NCI-H69 (cell line): ENCODE measurements around the gene GRIK4.

Experiments used
- DNase-seq: peaks from one replicate; lab custom pipeline; 2025; lab: John Stamatoyannopoulos, UW

GRIK4 gene

DNA sequence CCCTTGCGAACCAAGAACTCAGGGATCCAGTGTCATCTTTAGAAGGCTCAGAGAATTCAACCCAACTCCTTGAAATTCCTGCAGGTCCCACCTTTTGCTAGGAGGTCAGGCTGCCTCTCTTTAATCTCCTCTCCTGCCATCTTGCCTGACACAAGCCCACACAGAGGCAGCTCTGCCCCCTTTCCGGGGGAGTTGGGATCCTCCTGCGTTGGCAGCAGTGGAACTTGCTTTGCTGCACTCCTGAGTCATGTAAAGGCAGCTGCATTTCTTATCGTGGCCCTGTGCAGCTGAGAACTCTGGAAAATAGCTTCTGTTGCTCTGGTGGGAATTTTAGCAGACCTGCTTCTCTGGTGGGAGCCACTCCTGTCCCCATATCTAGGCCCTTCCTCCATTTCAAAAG, 370.0 kb downstream of the GRIK4 start:
- DNase-seq: no peak

DNA sequence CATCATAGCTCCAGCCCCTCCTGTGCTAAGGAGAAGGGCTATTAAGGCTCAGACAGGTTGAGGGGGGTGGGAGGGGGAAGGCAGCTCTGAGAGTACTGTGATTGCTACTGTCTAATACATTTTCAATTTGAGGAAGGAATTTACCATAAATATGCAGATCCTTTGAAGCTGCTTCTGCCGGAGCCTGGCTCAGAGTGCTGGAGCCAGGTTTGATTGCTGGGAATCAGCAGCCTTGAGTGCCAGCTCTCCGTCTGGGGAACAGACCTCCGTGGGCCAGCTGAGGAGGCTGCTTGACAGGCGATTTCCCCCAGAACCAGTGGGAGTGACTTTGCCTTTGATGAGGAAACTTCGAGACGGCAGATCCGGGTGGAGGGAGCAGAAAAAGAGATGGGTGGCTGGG, 370.6 kb downstream of the GRIK4 start:
- DNase-seq: no peak

DNA sequence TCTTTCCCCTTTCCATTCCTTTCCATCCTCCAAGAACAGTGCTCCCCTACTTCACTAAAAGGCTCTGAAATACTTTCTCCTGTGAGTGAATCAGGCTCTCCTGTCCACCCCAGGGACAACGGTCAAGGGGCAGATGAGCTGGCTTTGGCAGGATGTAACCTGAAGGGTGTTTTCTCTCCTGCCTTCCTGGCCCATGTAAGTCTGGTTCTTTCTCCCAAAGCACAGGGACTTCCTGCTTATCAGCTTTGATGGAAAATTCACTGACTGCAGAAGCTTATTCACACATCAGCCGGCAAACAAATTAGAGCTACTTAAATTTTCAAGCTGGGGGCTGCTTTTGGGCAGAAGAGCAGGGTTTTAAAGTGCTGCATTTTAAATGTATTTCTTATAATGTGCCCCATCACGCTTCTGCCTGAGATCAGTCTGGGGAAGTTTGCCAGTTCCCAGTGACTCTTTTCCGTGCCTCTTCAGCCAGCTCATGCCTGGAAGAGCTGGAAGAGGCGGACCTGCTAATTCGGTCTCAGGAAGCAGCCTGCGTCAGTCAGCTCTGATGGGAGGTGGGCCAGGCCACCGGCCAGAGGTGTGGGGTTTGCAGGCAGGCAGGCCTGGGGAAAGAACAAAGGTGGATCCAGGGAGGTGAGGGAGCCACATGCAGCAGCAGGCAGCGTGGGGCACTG, 372.0 kb downstream of the GRIK4 start:
- DNase-seq: no peak

DNA sequence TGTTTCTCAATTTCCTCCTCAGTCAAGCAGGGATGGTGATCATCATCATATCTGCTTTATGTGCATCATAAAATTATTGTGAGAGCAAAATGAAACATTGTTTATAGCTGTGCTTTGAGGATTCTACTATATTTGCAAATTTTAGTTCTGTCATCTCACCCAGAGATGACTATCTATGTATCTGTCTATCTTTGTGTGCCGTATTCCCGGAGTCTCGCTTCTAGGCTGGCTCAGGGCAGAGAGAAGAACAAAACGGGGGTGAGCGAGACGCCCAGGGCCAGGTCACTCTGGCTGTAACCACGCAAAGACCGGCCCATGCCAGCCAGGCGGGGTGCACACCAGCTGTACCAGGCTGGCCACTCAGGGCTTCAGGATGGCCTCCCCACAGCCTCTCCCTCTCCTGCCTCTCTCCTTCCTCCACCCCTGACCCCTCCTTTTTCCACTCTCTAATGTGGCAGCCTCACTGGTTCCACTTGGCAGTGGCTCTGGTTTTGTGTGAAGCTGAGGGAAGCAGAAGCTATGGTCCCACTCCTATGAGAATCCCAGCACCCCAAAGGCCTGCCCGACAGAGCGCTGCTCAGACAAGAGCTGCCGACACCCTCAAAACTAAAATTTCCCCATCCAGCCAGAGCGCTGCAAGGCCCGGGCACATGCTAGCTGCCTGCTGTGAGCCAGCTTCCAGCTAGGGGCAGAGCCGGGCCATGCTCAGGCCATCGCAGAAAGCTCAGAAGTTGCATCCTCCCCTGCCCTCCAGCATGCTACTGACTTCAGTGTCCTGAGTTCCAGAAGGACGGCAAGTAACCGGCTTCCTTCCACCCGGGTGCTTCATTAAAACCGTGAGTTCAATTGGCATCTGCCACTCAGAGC, 372.8 kb downstream of the GRIK4 start:
- DNase-seq: no peak

DNA sequence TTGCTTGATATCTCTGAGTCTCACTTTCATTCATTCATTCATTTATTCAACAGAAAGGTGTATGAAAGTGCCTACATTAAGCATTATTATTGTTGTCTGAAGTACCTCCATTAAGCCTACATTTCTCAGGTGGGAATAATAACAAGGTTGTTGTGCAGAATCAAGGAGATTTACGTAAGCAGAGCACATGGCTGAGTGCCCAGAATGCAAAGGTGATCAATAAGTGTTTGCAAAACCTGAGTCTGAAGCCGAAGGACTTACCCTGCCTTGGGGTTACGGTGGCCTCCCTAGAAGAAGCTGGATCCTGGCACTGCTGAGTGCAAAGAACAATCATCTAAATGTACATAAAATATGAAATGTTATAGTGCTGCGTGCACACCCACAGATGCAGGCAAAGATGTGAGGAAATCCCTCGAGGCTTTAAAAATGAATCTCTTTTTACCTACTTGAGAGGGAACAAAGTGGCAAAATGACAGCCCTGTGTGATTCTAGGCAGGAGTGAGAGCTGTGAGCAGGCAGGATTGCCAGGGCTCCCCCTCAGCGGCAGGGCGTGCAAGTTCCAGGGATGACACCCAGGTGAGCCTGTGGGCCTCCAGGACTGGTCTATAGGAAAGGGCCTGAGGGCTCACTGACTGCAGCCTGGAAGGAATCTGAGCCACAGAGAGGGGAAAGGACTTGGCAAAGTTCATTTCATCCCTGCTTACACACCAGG, 379.2 kb downstream of the GRIK4 start:
- no peak for DNase-seq

DNA sequence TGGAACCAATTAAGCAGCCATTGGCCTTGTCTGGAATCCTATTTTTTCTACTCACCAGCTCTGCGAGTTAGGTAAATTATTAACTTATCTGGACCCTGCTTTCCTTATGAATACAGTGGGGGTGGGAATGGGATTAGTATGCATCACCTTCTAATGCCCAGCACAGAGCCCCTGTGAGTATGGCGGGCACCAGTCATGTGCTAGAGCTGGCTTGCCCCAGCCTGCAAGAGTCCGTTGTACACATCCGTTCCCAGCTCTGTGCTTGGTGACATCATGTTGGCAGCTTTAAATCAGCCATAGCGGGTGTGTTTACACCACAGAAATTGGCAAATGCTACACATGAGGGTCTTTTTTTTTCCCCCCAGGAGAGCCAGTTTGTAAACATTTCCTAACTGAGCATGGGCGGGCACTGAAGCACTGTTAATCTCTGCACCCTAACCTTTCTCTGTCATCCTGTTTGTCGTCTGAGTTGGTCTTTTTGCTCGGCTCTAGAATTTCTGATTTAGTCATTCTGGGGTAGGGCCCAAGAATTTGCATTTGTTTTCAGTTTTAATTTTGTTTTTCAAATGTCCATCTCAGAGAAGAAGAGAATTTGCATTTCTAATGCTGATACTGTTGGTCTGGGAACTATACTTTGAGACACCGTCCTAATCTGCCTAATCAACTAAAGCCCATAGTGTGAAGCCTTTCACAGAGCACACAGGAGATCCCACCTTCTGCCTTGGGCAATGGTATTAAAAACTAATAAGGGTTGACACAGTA, 382.1 kb downstream of the GRIK4 start:
- DNase-seq: no peak

DNA sequence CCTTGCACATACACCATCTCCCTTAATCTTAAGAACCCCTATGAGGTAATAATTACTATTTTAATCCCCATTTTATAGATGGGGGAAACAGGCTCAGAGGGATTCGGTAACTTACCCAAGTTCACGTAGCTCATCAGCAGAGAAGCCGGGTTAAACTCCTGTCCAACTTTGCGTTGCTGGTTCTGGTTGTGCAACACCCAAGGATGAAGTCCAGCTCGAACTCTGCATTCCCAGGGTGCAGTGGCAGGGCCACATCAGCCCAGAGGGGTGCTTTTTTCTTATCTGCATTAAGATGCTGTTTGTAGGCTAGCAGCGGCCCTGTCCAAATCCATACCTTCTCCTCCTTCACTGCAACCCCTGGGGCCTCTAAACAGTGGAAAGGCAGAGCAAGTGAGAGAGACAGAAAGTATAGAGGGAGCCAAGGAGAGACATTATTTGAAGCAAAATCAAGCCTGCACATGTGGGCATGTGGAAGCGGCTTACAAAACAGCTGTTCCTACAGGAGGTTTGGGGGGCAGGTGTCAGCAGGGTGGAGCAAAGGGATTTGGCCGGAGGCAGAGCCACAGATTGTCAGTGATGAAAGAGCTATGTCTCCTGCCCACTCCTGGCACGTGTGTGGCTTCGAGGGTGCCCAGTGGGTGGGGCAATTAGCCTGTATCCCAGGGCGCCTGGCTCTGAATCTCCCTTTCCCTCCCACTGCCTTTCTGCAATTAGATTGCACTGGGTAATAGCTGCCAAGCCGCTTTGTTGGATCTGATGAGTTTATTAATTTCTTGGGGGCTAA, 382.8 kb downstream of the GRIK4 start:
- DNase-seq: peak; percentile 96

DNA sequence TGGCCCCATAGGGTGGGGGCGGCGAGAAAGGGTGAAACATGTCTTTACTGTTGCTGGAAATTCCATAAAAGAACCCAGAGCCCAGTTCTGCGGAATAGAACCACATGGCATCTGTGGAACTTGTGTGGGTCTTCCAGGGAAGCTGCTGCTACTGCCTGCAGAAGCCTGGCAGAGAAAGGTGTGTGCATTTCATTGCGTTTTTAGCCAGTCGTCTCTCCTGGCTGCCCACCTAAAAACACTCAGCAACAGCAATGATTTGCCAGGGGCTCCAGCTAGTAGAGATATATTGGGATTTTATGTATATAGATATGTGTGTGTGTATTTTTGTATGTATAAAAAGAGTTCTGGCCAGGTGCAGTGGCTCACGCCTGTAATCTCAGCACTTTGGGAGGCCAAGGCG, 385.1 kb downstream of the GRIK4 start:
- DNase-seq: no peak

DNA sequence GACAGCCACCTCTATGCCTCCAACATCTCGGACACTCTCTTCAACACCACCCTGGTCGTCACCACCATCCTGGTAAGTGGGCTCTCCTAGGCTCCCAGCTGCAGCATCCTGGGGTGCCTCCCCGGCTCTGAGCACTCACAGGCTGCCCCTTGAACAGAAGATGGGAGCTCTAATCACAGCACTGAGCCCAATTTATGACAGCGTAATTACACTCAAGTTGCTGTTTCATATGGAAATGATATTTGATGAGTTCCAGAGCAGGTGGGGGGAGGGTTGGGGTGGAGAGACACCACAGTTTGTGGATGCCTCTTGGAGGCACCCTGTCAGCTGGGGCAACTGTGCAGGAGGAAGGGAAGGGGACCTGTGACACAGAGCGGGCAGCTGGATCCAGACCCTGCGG, 387.0 kb downstream of the GRIK4 start:
- DNase-seq: peak; percentile 15

DNA sequence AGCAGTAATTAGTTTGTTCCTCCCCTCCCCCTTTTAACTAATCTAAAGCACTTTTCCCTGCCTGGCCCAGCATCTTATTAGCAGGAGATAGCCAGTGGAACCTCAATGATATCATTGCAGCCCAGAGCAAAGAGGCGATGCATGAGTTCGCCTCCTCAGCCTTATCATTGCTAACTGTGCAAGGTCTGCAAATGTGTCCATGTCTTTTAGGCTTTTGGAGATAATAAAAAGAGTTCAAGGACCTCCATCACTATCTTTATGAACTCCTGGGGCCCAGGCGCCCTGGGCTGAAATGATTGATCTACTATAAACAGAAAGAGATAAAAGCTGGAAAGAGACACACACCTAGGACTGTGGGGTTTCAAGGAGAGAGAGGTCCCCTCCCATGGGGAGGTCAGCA, 388.2 kb downstream of the GRIK4 start:
- no peak for DNase-seq

DNA sequence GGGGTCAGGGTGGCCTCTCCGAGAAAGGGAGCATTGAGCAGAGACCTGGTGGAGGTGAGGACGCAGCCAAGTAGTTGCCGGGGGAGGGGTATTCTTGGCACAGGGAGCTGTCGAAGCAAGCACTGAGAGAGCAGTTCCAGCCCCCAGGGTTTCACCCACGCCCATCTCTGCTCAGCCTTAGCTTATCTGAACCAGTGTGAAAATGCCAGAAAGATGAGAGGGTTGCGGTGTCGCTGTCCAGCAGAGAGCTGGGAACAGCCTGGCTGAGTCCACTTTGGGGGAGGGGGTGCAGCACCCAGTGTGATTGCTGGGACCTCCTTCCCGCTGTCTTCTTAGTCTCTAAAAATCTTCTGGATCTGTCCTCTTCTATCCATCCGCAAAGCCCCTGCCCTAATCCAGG, 389.1 kb downstream of the GRIK4 start:
- DNase-seq: no peak

DNA sequence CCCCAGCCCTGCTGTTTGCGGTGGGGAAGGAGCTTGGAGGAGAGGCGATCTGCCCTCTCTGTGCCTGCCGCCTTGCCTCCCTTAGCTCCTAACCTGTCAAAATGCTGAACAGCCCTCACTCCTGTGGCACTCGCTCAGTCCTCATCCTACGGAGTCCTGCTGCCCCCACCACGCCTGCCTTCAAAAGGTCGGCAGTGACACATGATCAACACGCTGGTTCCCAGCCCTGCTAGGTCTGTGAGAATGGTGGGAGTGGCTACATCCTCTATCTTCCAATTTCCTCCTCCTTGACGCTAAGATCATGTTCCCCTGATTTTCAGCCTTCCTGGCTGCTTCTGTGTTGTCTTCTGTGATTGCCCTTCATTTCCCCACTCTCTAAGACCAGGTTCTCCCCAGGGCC, 392.1 kb downstream of the GRIK4 start:
- no peak for DNase-seq

DNA sequence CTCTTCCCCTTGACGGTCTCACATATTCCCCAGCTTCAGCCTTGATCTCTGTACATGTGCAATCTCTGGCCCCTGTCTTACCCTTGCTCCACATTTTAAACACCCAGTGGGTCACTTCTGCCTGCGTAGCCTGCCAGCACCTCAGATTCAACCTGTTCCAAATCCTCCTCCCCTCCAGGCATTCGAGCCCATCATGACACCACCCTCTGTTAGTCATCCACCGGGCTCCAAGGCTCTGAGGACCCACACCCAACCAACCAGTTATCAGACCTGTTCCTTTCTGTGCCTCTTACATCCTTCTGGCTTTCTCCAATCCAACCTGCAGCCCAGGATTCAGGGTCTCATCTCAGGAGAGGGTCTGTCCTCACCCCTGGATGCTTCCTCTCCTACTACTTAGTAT, 392.6 kb downstream of the GRIK4 start:
- no peak for DNase-seq

DNA sequence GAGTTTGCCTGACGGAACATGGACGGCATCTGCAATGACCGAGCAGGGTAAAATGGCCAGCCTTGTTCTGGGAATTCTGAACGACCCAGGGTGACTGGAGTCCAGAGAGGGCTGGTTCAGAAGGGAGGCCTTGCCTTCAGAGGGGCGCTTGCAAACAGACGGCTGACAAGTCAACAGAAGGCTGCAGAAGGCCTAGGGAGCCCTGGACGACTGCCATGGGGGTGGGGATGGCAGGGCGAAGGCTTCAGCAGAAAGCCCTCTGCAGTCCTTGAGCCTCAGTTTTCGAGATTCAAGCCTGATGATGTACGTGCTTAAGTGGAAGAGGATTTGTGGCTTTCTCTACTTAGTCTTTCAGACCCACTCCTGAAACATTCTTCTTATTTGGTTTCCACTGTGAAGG, 395.2 kb downstream of the GRIK4 start:
- DNase-seq: no peak

DNA sequence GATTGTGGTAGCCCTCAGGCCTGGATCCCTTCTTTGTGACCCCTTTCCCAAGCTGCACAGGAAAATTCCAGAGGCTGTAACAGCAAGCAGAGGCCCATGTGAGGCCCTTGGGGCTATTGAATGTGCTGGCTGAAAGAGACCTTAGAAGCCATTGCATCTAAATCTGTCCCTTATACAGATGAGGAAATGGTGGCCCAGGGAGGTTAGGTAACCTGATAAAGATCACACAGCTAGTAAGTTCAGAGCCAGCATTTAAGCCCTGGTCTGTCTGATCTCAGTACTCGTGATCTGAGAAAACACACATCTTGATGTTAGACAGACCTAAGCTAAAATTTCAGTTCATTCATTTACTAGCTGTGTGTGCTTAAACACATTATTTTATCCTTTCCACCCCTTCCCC, 396.4 kb downstream of the GRIK4 start:
- DNase-seq: no peak

DNA sequence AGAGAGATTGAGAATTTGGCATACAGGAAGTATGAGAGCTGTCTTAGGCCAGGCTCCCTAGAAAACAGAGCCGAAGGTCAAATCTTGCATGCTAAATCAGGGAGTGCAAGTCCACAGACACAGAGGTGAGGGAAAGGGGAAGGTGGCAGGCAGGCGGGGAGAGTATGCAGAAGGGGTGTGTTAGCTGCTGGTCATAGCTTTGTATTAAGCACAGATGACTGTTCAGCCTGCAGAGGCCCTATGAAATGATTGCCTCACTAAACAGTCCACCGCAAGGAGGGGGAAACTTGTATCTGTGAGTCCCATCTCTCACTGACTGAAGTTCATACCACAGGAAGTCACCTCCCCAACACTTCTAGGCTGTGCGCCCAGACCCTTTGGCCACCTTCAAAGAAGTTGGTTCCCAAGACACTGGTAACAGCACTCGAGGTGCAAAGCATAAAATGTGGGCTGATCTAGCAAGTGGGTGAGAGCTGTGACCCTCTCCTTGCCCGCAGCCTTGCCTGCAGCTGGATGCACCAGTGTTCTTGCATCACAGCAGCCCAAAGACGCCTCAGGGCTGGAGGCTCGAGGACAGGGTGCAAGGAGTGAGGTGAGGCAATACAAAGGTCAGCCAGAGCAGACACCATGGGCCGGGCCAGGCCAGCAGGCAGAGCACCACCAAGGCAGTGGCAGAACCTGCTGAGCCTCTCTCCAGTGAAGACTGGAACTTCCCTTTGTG, 397.1 kb downstream of the GRIK4 start:
- no peak for DNase-seq

DNA sequence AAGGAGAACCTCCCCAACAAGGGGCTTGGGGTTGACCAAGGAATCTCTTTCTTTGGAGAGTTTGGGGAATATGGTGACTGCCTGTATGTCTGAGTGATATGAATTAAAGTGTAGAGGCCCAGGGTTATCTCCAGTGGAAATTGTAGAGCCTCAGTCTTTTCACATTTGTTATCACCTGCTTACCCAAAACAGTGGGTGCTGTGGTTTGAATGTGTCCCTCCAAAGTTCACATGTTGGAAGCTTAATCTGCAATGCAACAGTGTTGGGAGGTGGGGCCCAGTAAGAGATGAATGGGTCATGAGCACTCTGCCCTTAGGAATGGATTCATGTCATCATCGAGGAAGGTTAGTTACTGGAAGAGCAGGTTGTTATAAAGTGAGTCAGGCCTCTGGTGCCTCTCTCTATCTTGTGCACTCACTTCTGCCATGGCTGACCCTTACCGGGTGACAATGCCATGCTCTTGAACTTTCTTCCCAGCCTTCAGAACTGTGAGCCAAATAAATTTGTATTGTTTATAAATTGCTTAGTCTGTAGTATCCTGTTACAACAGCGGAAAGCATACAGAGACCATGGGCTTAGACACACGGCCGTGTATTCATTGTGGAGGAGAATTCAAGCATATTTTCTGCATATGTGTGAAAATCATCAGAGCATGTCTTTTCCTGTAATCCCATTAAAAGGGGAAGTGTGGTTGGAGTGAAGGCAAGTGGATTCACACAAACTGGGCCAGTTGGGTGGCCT, 398.3 kb downstream of the GRIK4 start:
- no peak for DNase-seq

DNA sequence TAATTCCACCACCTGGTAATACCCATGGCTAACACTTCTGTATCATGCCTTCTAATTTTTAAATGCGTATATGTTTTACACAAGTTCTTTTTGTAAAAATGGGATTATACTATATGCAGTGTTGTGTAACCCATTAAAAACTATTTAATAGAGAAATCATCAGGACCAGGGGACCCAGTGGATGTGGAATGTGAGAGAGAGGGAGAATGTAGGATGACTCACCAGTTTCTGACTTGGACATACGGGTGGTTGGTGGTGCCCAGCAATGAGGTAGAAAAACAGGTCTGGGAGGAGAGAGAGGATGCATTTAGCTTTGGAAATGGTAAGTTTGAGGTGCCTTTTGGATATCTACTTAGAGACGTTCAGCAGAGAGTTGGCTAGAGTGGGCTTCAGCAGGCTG, 400.4 kb downstream of the GRIK4 start:
- DNase-seq: no peak

DNA sequence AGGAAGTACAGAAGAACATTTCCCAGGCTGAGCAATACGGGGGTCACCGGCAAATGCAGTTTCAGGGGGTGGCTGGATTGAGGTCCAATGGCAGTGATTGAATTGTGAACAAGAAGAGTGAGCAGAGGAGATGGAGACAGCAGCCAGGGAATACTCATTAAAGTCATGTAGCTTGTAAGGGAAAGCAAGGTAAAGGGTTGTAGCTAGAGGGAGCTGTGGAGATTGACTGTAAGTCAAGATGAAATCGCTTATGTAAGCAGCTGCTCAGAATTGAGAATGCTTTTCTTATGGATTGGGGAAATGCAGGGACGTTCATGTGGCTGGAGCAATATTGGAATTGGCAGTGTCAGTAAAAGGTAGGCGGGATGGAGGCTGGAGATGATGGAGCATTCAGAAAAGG, 401.0 kb downstream of the GRIK4 start:
- DNase-seq: peak; percentile 62

DNA sequence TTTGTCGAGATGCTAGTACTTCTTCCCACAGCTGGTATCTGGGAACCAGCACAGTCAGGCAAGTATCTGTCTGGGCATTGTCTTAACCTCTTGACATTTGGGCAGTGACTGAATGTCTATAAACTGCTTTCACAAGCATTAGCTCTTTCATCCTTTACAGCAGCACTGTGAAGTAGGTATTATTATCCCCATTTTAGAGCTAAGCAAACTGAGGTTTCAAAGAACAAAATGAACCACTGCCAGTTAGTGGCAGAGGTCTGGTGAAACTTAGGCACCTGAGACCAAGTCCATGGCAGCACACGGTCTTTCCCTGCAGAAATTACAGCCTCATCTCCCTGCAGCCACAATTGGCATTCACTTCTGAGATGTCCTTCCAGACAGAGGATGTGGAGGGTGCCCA, 401.4 kb downstream of the GRIK4 start:
- no peak for DNase-seq
